ENCODE results near the gene EHMT2. TPM values are rescaled to one million over a fixed set of nuclear protein-coding genes. Genes with fewer than 3 reads are reported as not detected.

The EHMT2 gene
- total and polyA plus RNA-seq, 2 of the 8 experiments (the other 6 are each of a cell fraction or from before 2014, with no cell fraction given) = 125 to 177 TPM

- no peak for DNase-seq (ENCODE audit: low read depth in 1 of 2, low spot score in 2 of 2)
- POLR2A ChIA-PET (ENCODE audit: partially characterized antibody) = interaction anchor here (0.6 to 1.6 kb wide), 6 partner anchors 15 to 193 kb away, joined by 3 to 6 read pairs (median 4); partner anchors contain the start of gene EHMT2
- no peak for TF ChIP-seq YY1 (IDR thresholded peaks at IDR 0.05; ENCODE audit: low read depth, low read length)
- TF ChIP-seq RAD21 (IDR thresholded peaks at IDR 0.05 in 1 of 2, conservative IDR thresholded peaks at IDR 0.05 in 1 of 2; ENCODE audit: low read depth in 2 of 2, low read length in 2 of 2) = peak; percentile 68 to 76
- TF ChIP-seq JUND (IDR thresholded peaks at IDR 0.05; ENCODE audit: low read length) = no peak
- TF ChIP-seq SP1 (IDR thresholded peaks at IDR 0.05; ENCODE audit: low read depth, low read length) = no peak
- no peak for TF ChIP-seq HDAC6 (IDR thresholded peaks at IDR 0.05; ENCODE audit: low read depth, low read length)
- TF ChIP-seq TCF12 (IDR thresholded peaks at IDR 0.05; ENCODE audit: low read depth, low read length) = no peak
- no peak for TF ChIP-seq RFX5 (IDR thresholded peaks at IDR 0.05; ENCODE audit: borderline replicate concordance, low read depth, low read length)
- TF ChIP-seq SRF (IDR thresholded peaks at IDR 0.05; ENCODE audit: low read depth, low read length) = no peak
- no peak for TF ChIP-seq SIRT6 (IDR thresholded peaks at IDR 0.05; ENCODE audit: low read length)
- TF ChIP-seq EZH2 (IDR thresholded peaks at IDR 0.05; ENCODE audit: low read depth, low read length, severe bottlenecking) = no peak
- peak; percentile 32 to 57 (median 55) for TF ChIP-seq CTCF (IDR thresholded peaks at IDR 0.05; ENCODE audit: control extremely low read depth in 1 of 3, insufficient read depth in 1 of 3, low read depth in 1 of 3, low read length in 3 of 3)
- TF ChIP-seq BRCA1 (IDR thresholded peaks at IDR 0.05; ENCODE audit: low read depth, low read length) = no peak
Observed at GRCh38 chr6:31922942-31923341, 25.4 kb upstream of the EHMT2 start.

More at GRCh38 chr6:31922942-31923341, 25.4 kb upstream of the EHMT2 start:
- H3K27ac ChIP-seq (ENCODE audit: low read depth, low read length) = no peak overlapping the region
- H4K5ac ChIP-seq (ENCODE audit: insufficient read length, low read depth, low read length) = no peak overlapping the region
- no peaks in the 10 kb centered on the region for H3K27me3 ChIP-seq (replicated peaks in 1 of 4; ENCODE audit: control insufficient read depth in 3 of 4, extremely low read depth in 1 of 4, insufficient read depth in 3 of 4, low read length in 3 of 4)
- H3K9ac ChIP-seq (replicated peaks in 1 of 4; ENCODE audit: extremely low read depth in 1 of 4, low read depth in 3 of 4, low read length in 3 of 4) = no peak overlapping the region
- no peak overlapping the region for H3K23ac ChIP-seq (ENCODE audit: insufficient read length)
- no peak overlapping the region for H3K4me2 ChIP-seq (ENCODE audit: insufficient read depth in 1 of 2, low read depth in 2 of 2, low read length in 2 of 2)
- no peak overlapping the region for H2AFZ ChIP-seq (ENCODE audit: low read length)
- H3K79me2 ChIP-seq (ENCODE audit: control insufficient read depth in 1 of 2, insufficient read depth in 2 of 2, low read length in 2 of 2) = no peaks in the 10 kb centered on the region
- FAIRE-seq = no peak
- H3K23me2 ChIP-seq (ENCODE audit: low read depth, low read length) = no peaks in the 10 kb centered on the region
- H2AK5ac ChIP-seq (ENCODE audit: low read depth, low read length) = no peak overlapping the region
- H3K9me3 ChIP-seq (ENCODE audit: insufficient read depth in 2 of 2, low read depth in 1 of 2, low read length in 1 of 2) = no peaks in the 10 kb centered on the region
- no peaks in the 10 kb centered on the region for H3K4me1 ChIP-seq (replicated peaks in 1 of 4; ENCODE audit: control insufficient read depth in 3 of 4, insufficient read depth in 4 of 4, low read length in 3 of 4)
- no peak overlapping the region for H3K4ac ChIP-seq (replicated peaks; ENCODE audit: insufficient read length, low read depth, low read length)
- no peak overlapping the region for H3K18ac ChIP-seq (ENCODE audit: extremely low read depth, low read length)
- no peak overlapping the region for H2BK20ac ChIP-seq (ENCODE audit: low read length)
- H2BK5ac ChIP-seq (ENCODE audit: low read depth, low read length) = no peak overlapping the region
- H4K8ac ChIP-seq (ENCODE audit: extremely low read depth, insufficient read depth, low read length) = no peak overlapping the region
- CTCF ChIA-PET (ENCODE audit: partially characterized antibody) = interaction anchor here (0.6 to 6.4 kb wide), 32 partner anchors 11 to 1777 kb away, joined by 3 to 43 read pairs (median 4); partner anchors contain the start of genes BAG6, CFB and EHMT2
- no peaks in the 10 kb centered on the region for H3K79me1 ChIP-seq (ENCODE audit: low read depth, low read length)
- H2BK15ac ChIP-seq (ENCODE audit: low read length) = no peak overlapping the region
- H2BK120ac ChIP-seq (replicated peaks; ENCODE audit: low read depth, low read length) = no peak overlapping the region
- 46% methylated on average over 5 of the region's 5 CpGs; no CpG with 5 or more reads in 1 of the 2 experiments for WGBS, 2 experiments (ENCODE audit: extremely low coverage in 1 of 2, insufficient coverage in 1 of 2, insufficient read length in 1 of 2, insufficient replicate concordance in 2 of 2, low coverage in 1 of 2, low lambda C conversion rate in 2 of 2, missing lambda C conversion rate in 1 of 2)
- no peaks in the 10 kb centered on the region for H3K36me3 ChIP-seq (ENCODE audit: control insufficient read depth in 2 of 4, insufficient read depth in 4 of 4, low read length in 3 of 4)
- H3K4me3 ChIP-seq (ENCODE audit: extremely low read depth in 1 of 4, insufficient read depth in 2 of 4, low read depth in 3 of 4, low read length in 4 of 4) = no peak overlapping the region
- H3K14ac ChIP-seq (ENCODE audit: insufficient read length) = no peak overlapping the region
- no peak overlapping the region for H4K91ac ChIP-seq (replicated peaks; ENCODE audit: insufficient read length, low read length)
- H4K20me1 ChIP-seq (replicated peaks in 1 of 2; ENCODE audit: control insufficient read depth in 1 of 2, insufficient read depth in 2 of 2, low read length in 2 of 2) = no peaks in the 10 kb centered on the region
- H2BK12ac ChIP-seq (ENCODE audit: low read depth, low read length) = no peak overlapping the region
- H3K56ac ChIP-seq (replicated peaks; ENCODE audit: insufficient read length, low read depth, low read length) = no peak overlapping the region

Data from H1 (cell line).